ENCODE data around the gene ROM1. TPM values are rescaled to one million over a fixed set of nuclear protein-coding genes. Genes with fewer than 3 reads are reported as not detected.

The ROM1 gene
- 0.92 and 1.6 TPM in 2 replicates for polyA plus RNA-seq (2011; rRNA removed)
- 2.0 and 2.4 TPM in 2 replicates for polyA plus RNA-seq (2012; cell fraction: cytosol; rRNA removed)
- 1.7 and 1.8 TPM in 2 replicates for polyA plus RNA-seq (2012; cell fraction: nucleus; rRNA removed)
- polyA plus RNA-seq (2017; fragmentation: RNase III; extraction: RNeasy Plus Mini Kit Qiagen cat#74134 plus additional on column Dnase treatment), result 2.8 to 3.7 TPM (median 3.2 TPM) in 3 replicates
- 0.24 and 0.37 TPM in 2 replicates for polyA minus RNA-seq (2011; rRNA and poly(A)+ RNA removed)

DNA sequence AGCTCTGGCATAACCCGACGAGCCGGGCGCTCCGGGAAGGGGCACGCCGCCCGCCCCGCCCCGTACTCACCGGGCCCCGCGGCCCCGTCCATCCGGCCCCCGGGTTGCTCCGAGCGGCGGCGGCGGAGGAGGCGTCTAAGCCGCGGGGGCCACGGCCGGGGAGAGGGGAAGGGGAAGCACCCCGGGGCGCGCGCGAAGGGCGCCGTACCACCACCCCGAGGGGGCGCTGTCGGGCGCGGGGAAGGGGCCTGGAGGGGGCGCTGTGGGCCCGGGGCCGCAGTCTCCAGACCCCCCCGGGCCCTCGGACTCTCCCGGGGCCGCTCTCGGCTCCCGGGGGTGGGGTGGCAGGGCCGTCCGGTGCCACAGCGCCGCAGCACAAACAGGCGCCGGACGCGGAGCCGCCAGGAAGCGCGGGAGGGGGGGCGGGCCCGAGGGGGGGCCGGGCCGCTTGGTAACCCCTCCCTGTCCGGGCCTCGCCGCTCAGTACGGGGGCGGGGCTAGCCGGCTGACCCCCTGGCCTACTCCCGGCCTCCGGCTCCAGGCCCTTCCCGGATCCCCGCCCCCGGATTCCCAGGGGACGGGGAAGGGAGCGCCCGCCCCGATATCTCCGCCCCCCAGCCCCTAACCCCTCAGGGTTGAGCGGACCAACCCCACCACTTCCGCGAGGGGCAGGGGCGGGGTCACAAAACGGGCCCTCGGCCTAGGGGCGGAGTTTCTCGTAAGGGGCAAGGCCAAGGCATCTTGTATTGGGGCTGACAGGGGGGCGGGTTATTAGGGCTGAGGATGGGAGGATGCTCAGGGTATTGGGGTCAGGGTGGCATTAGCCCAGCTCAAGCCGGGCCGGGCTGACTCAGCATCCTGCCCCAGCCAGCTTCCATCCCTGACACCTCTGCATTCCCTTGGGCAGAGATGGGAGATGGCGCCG, at the start of gene ROM1, which contains the start of gene EML3:
TSS of gene ROM1 (plus strand) at position 892 of the 925 bp plus-strand sequence. CDS start at position 917, 25 bp downstream.
TSS of gene EML3 (minus strand) at position 410 of the 925 bp plus-strand sequence. CDS start at position 92, 318 bp downstream.
- peak within 1 kb of the TSS; percentile 80 to 98 for H3K27ac ChIP-seq
- no peaks in the 10 kb centered on the region for H3K9me3 ChIP-seq
- H3K4me3 ChIP-seq, result peak within 1 kb of the TSS; percentile 61
- peaks cover 29% of the 10 kb centered on the region for H3K4me1 ChIP-seq
- ChIA-PET CTCF (interaction anchor here (0.7 to 4.1 kb wide), 36 partner anchors 10 to 218 kb away, joined by 3 to 48 read pairs (median 4); partner anchors contain the start of genes B3GAT3, C11orf98, CSKMT and GANAB), POLR2A (interaction anchor here (1.2 to 3.7 kb wide), 5 partner anchors 9 to 55 kb away, joined by 5 to 27 read pairs (median 5); partner anchors contain the start of genes B3GAT3, C11orf98, CSKMT and MTA2)
- ATAC-seq, result peak; percentile 65 to 82
- peak; percentile 88 for DNase-seq (ENCODE audit: low read depth in 1 of 2, low spot score in 1 of 2)
- no peak for FAIRE-seq
- WGBS (ENCODE audit: missing lambda C conversion rate), result 18% methylated on average over 11 of the region's 91 CpGs
- TF ChIP-seq RAD21 (conservative IDR thresholded peaks at IDR 0.05 in 1 of 2, IDR thresholded peaks at IDR 0.05 in 1 of 2) (peak in 1 of 2 experiments; percentile 59; a peak in 3 of 5 replicates), SMC3 (IDR thresholded peaks at IDR 0.05) (peak; percentile 76), ZFP36 (IDR thresholded peaks at IDR 0.05; ENCODE audit: borderline replicate concordance, partially characterized antibody) (no peak), HMGXB4 (CRISPR knock-in tag; IDR thresholded peaks at IDR 0.05; ENCODE audit: borderline replicate concordance) (peak; percentile 93; the same call in 1 of the 2 replicates), JUN (IDR thresholded peaks at IDR 0.05) (peak; percentile 56 to 70; a peak in 3 of 5 replicates), TP53 (CRISPR knock-in tag; IDR thresholded peaks at IDR 0.05) (no peak), CTCF (IDR thresholded peaks at IDR 0.05) (peak; percentile 100), MAFK (IDR thresholded peaks at IDR 0.05; ENCODE audit: partially characterized antibody) (peak; percentile 79)
- H3K4me2 ChIP-seq, result peak within 1 kb of the TSS; percentile 81

DNA sequence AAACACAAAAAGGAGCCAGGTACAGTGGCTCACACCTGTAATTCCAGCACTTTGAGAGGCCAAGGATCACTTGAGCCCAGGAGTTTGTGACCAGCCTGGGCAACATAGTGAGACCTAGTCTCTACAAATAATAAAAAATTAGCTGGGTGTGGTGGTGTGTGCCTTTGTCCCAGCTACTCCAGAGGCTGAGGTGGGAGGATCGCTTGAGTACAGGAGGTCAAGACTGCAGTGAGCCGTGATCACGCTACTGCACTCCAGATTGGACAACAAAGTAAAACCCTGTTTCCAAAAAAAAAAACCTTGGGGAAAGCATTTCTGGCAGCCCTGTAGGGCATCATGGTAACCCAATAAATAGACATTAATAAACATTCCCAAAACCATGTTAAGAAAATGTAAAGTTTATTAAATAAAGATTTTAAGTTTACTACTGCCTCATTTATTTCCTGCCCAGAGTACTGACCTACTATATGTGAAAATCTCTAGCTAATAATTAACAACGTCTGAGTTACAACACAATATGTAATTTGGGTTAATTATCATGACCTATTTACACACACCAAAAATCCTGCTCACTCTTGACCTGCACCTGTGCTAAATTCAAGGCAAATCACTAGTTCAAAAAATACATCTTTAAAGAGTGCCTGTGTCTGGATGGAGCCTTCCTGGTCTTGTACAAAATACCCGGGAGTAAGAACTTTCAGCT, 47.8 kb upstream of the ROM1 start:
- 71% methylated on average over 5 of the region's 5 CpGs for WGBS (ENCODE audit: missing lambda C conversion rate)
- no peak for DNase-seq (ENCODE audit: low read depth in 1 of 2, low spot score in 1 of 2)
- Histone ChIP-seq H3K27ac (no peak overlapping the region), H3K4me3 (no peak overlapping the region), H3K4me2 (peak overlapping the region; percentile 19; the same call in 2 of the 3 replicates), H3K9me3 (no peaks in the 10 kb centered on the region), H3K4me1 (peaks cover 82% of the 10 kb centered on the region)
- ChIA-PET CTCF (interaction anchor here (1.1 to 4.1 kb wide), 11 partner anchors 7 to 184 kb away, joined by 3 to 26 read pairs (median 4); partner anchors contain the start of gene AHNAK), POLR2A (interaction anchor here (1.0 to 1.4 kb wide), 2 partner anchors 9 to 26 kb away, joined by 3 to 4 read pairs; partner anchors contain the start of genes EEF1G and TUT1)
- FAIRE-seq, result no peak
- TF ChIP-seq, protein P1, sequence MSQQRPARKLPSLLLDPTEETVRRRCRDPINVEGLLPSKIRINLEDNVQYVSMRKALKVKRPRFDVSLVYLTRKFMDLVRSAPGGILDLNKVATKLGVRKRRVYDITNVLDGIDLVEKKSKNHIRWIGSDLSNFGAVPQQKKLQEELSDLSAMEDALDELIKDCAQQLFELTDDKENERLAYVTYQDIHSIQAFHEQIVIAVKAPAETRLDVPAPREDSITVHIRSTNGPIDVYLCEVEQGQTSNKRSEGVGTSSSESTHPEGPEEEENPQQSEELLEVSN (IDR thresholded peaks at IDR 0.05; ENCODE audit: borderline replicate concordance, low read depth), result no peak
- TF ChIP-seq NFE2L2 (conservative IDR thresholded peaks at IDR 0.05; ENCODE audit: low read length), result no peak
- TF ChIP-seq PBX3 (IDR thresholded peaks at IDR 0.05), result no peak
- TF ChIP-seq MAX (IDR thresholded peaks at IDR 0.05), result no peak
- no peak for TF ChIP-seq EHMT2 (IDR thresholded peaks at IDR 0.05; ENCODE audit: low read depth)
- TF ChIP-seq EP300 (IDR thresholded peaks at IDR 0.05), result no peak
- TF ChIP-seq NR3C1 (IDR thresholded peaks at IDR 0.05), result no peak
- no peak for TF ChIP-seq RAD21 (conservative IDR thresholded peaks at IDR 0.05 in 1 of 2, IDR thresholded peaks at IDR 0.05 in 1 of 2)
- TF ChIP-seq CHD4 (IDR thresholded peaks at IDR 0.05; ENCODE audit: borderline replicate concordance), result no peak
- no peak for TF ChIP-seq POLR2AphosphoS2 (conservative IDR thresholded peaks at IDR 0.05; ENCODE audit: low read length)
- no peak for TF ChIP-seq ZNF302 (CRISPR knock-in tag; IDR thresholded peaks at IDR 0.05)
- TF ChIP-seq MYC (IDR thresholded peaks at IDR 0.05; ENCODE audit: borderline replicate concordance, low read length), result no peak
- no peak for TF ChIP-seq HEYL (CRISPR knock-in tag; IDR thresholded peaks at IDR 0.05)
- TF ChIP-seq ZSCAN20 (CRISPR knock-in tag; IDR thresholded peaks at IDR 0.05), result no peak
- TF ChIP-seq SREBF2 (IDR thresholded peaks at IDR 0.05), result no peak
- ATAC-seq, result no peak
